SK-N-SH (cell line): ENCODE data around the gene RNFT2. TPM values are rescaled to one million over a fixed set of nuclear protein-coding genes. Genes with fewer than 3 reads are reported as not detected.

Source experiments
- CTCF ChIA-PET: fragments of 300-600, 350-600 bp; formaldehyde crosslinking; extraction: SDS; loops from one replicate; lab custom pipeline; 2021; lab: Yijun Ruan, JAX
- POLR2A ChIA-PET: fragments of 350-600 bp; sonication (Branson Sonifier 250); formaldehyde crosslinking; extraction: SDS; loops from one replicate; lab custom pipeline; 2020; ENCODE audit warnings: antibody characterized with exemption, inconsistent platforms; lab: Yijun Ruan, JAX
- DNase-seq: peaks from one replicate; pipeline ENCODE4 v3.0.0; 2012
- H2AFZ ChIP-seq: fragments of 200-600 bp; sonication (generic); 2 replicates; pipeline ENCODE4 v1.8.1; 2016; ENCODE audit warnings: antibody characterized with exemption, mild to moderate bottlenecking, low read depth
- H3F3A ChIP-seq: fragments of 200-600 bp; sonication (generic); replicated peaks from 2 replicates; pipeline ENCODE3; 2016; ENCODE audit warnings: antibody characterized with exemption, mild to moderate bottlenecking; ENCODE audit not compliant: insufficient read depth
- H3K27ac ChIP-seq, 2 experiments: fragments of 200-500 bp in 1 of 2; fragments of 200-600 bp in 1 of 2; sonication (Bioruptor generic) in 1 of 2; sonication (generic), shearing (Covaris generic) in 1 of 2; 2 replicates each; pipeline versions ENCODE4 v1.5.1 to v1.6.1; 2014 to 2016; ENCODE audit warnings: low read depth in 2 of 2, inconsistent platforms in 1 of 2, low read length in 1 of 2, mild to moderate bottlenecking in 1 of 2, mixed read lengths in 1 of 2
- H3K27me3 ChIP-seq: fragments of 200-600 bp; sonication (generic), shearing (Covaris generic); 2 replicates; pipeline ENCODE4 v1.6.1; 2016; ENCODE audit warnings: mixed run types; ENCODE audit not compliant: insufficient read depth
- H3K36me3 ChIP-seq, 2 experiments: fragments of 200-500 bp in 1 of 2; fragments of 200-600 bp in 1 of 2; sonication (Bioruptor generic) in 1 of 2; sonication (generic) in 1 of 2; replicated peaks in 1 of 2; 2 replicates each; pipeline versions ENCODE3 to v1.5.1; 2014 to 2016; ENCODE audit warnings: low read length in 1 of 2, mild to moderate bottlenecking in 1 of 2; ENCODE audit not compliant: insufficient read depth in 2 of 2, control insufficient read depth in 1 of 2
- H3K4me1 ChIP-seq, 2 experiments: fragments of 200-500 bp in 1 of 2; fragments of 200-600 bp in 1 of 2; sonication (Bioruptor generic) in 1 of 2; sonication (generic), shearing (Covaris generic) in 1 of 2; 2 replicates each; pipeline versions ENCODE4 v1.5.1 to v1.6.1; 2014 to 2016; ENCODE audit warnings: low read depth in 1 of 2, low read length in 1 of 2, mixed run types in 1 of 2; ENCODE audit not compliant: insufficient read depth in 2 of 2, control insufficient read depth in 1 of 2
- H3K4me2 ChIP-seq: fragments of 200-600 bp; sonication (generic), shearing (Covaris generic); 2 replicates; pipeline ENCODE4 v1.6.1; 2017; ENCODE audit warnings: mixed run types
- H3K4me3 ChIP-seq, 2 experiments: fragments of 200-500 bp in 1 of 2; fragments of 200-600 bp in 1 of 2; sonication (Bioruptor generic) in 1 of 2; sonication (generic), shearing (Covaris generic) in 1 of 2; 2 replicates each; pipeline versions ENCODE4 v1.5.1 to v1.8.1; 2014 to 2016; ENCODE audit warnings: low read depth in 2 of 2, inconsistent platforms in 1 of 2, low read length in 1 of 2, mild to moderate bottlenecking in 1 of 2, mixed read lengths in 1 of 2, moderate library complexity in 1 of 2
- H3K79me2 ChIP-seq: fragments of 200-600 bp; sonication (generic); 2 replicates; pipeline ENCODE4 v1.8.1; 2017; ENCODE audit warnings: mild to moderate bottlenecking; ENCODE audit not compliant: insufficient read depth
- H3K9ac ChIP-seq: fragments of 200-600 bp; sonication (generic); 2 replicates; pipeline ENCODE4 v1.6.1; 2017; ENCODE audit warnings: mixed run types
- H3K9me2 ChIP-seq: fragments of 200-600 bp; sonication (generic); 2 replicates; pipeline ENCODE4 v1.6.1; 2017; ENCODE audit warnings: mixed run types
- H3K9me3 ChIP-seq: fragments of 200-600 bp; sonication (generic); 2 replicates; pipeline ENCODE4 v1.6.1; 2017; ENCODE audit warnings: mixed run types, mild to moderate bottlenecking, moderate library complexity
- H4K20me1 ChIP-seq: fragments of 200-600 bp; sonication (generic); 2 replicates; pipeline ENCODE4 v1.6.1; 2017; ENCODE audit warnings: mild to moderate bottlenecking, mixed run types; ENCODE audit not compliant: insufficient read depth
- EP300 ChIP-seq, 2 experiments: IDR thresholded peaks; 2 replicates each; pipeline versions ENCODE4 v1.4.0 to v1.6.1; 2012; ENCODE audit warnings: borderline replicate concordance in 1 of 2, low read depth in 1 of 2, low read length in 1 of 2
- FOSL2 ChIP-seq: IDR thresholded peaks from 2 replicates; pipeline ENCODE4 v1.4.0; 2012; ENCODE audit warnings: low read depth, mild to moderate bottlenecking, moderate library complexity, borderline replicate concordance
- FOXJ3 ChIP-seq: sonication (generic); formaldehyde crosslinking; IDR thresholded peaks from 2 replicates; pipeline ENCODE4 v1.5.1; 2020; ENCODE audit warnings: mild to moderate bottlenecking, missing genetic modification reagents
- GABPA ChIP-seq: IDR thresholded peaks from 2 replicates; pipeline ENCODE4 v1.4.0; 2012; ENCODE audit warnings: low read depth, mild to moderate bottlenecking
- JUND ChIP-seq: IDR thresholded peaks from 2 replicates; pipeline ENCODE4 v1.4.0; 2012
- MXI1 ChIP-seq: IDR thresholded peaks from 2 replicates; pipeline ENCODE4 v1.6.1; 2012; ENCODE audit warnings: mild to moderate bottlenecking, low read depth, low read length, improper control_type of control experiment
- NRF1 ChIP-seq: IDR thresholded peaks from 2 replicates; pipeline ENCODE4 v1.6.1; 2012; ENCODE audit warnings: low read depth, mild to moderate bottlenecking, low read length
- POLR2AphosphoS5 ChIP-seq: IDR thresholded peaks from 2 replicates; pipeline ENCODE4 v1.6.1; 2012; ENCODE audit warnings: low read depth, low read length
- RAD21 ChIP-seq: IDR thresholded peaks from 2 replicates; pipeline ENCODE4 v1.6.1; 2012; ENCODE audit warnings: mild to moderate bottlenecking, low read length
- RXRA ChIP-seq: IDR thresholded peaks from 2 replicates; pipeline ENCODE4 v1.4.0; 2012; ENCODE audit warnings: low read depth, mild to moderate bottlenecking, borderline replicate concordance
- SMC3 ChIP-seq: IDR thresholded peaks from 2 replicates; pipeline ENCODE4 v1.6.1; 2012; ENCODE audit warnings: low read depth, low read length, improper control_type of control experiment
- TAF1 ChIP-seq: IDR thresholded peaks from 2 replicates; pipeline ENCODE4 v1.6.1; 2012; ENCODE audit warnings: low read depth, mild to moderate bottlenecking, low read length, moderate library complexity, borderline replicate concordance
- TCF12 ChIP-seq: IDR thresholded peaks from 2 replicates; pipeline ENCODE4 v1.4.0; 2012
- TEAD4 ChIP-seq: IDR thresholded peaks from 2 replicates; pipeline ENCODE4 v1.4.0; 2012; ENCODE audit warnings: mild to moderate bottlenecking, borderline replicate concordance; ENCODE audit not compliant: insufficient read depth
- WGBS: methylation state at CpG from one replicate; pipeline ENCODE4 v1.1.6; 2017; ENCODE audit warnings: low lambda C conversion rate; 5-methylcytosine and 5-hydroxymethylcytosine counted together
- polyA plus RNA-seq, 3 experiments: library from polyadenylated mRNA; depleted of rRNA; stranded (reverse); fragments of >200 nt; gene quantifications; 2 replicates each; pipeline ENCODE4 v1.2.3, GENCODE V29; 2012
- TF ChIP-seq, protein P1 (sequence below): fragments of 150-350 bp; IDR thresholded peaks from 2 replicates; pipeline ENCODE4 v1.6.1; 2017; ENCODE audit warnings: antibody characterized with exemption, low read length, low read depth, borderline replicate concordance
- TF ChIP-seq, protein P2 (sequence below): IDR thresholded peaks from 2 replicates; pipeline ENCODE4 v1.4.0; 2012; ENCODE audit warnings: low read depth, borderline replicate concordance
- TF ChIP-seq, protein P3 (sequence below): fragments of 150-350 bp; IDR thresholded peaks from 2 replicates; pipeline ENCODE4 v1.6.1; 2016; ENCODE audit warnings: mild to moderate bottlenecking, low read depth, low read length
- TF ChIP-seq, protein P4 (sequence below): IDR thresholded peaks from 2 replicates; pipeline ENCODE4 v1.4.0; 2012; ENCODE audit warnings: low read depth, borderline replicate concordance
- TF ChIP-seq, protein P5 (sequence below): IDR thresholded peaks from 2 replicates; pipeline ENCODE4; 2012

Gene RNFT2
- polyA plus RNA-seq, 1 of the 3 experiments (the other 2 are of a cell fraction): 3.8 TPM

DNA sequence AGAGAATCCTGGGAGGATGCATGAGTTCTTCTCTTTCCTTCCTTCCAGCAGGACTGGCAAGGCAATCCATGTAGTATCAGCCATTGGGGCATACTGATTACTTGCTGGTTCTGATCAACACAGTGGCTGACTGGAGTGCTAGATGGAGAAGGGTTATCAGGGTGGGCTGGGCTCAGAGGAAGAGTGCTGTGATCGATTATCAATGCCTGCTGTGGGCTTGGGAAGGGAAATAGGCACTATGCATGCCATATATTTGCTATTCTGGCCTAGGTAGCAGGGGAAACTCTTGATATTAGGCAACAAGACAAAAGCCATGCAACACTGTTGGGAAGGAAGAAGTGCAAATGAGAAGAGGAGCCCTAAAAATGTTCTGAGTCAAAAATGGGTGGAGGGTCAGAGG, 97.4 kb downstream of the RNFT2 start:
- Histone ChIP-seq H3K9me3 (no peaks in the 10 kb centered on the region), H3K79me2 (no peaks in the 10 kb centered on the region), H2AFZ (no peak overlapping the region), H3K4me1 (no peaks in the 10 kb centered on the region), H3K27ac (no peak overlapping the region), H3K27me3 (no peaks in the 10 kb centered on the region), H3F3A (no peaks in the 10 kb centered on the region), H4K20me1 (no peaks in the 10 kb centered on the region), H3K9me2 (no peaks in the 10 kb centered on the region), H3K4me3 (no peak overlapping the region), H3K36me3 (peaks cover 0 to 7% of the 10 kb centered on the region in 2 experiments), H3K9ac (no peak overlapping the region), H3K4me2 (no peak overlapping the region)
- ChIA-PET CTCF (no interaction called here), POLR2A (no interaction called here)
- TF ChIP-seq, protein P1, sequence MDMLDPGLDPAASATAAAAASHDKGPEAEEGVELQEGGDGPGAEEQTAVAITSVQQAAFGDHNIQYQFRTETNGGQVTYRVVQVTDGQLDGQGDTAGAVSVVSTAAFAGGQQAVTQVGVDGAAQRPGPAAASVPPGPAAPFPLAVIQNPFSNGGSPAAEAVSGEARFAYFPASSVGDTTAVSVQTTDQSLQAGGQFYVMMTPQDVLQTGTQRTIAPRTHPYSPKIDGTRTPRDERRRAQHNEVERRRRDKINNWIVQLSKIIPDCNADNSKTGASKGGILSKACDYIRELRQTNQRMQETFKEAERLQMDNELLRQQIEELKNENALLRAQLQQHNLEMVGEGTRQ: no peak
- TF ChIP-seq, protein P2, sequence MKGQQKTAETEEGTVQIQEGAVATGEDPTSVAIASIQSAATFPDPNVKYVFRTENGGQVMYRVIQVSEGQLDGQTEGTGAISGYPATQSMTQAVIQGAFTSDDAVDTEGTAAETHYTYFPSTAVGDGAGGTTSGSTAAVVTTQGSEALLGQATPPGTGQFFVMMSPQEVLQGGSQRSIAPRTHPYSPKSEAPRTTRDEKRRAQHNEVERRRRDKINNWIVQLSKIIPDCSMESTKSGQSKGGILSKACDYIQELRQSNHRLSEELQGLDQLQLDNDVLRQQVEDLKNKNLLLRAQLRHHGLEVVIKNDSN: no peak
- no peak for TF ChIP-seq FOXJ3 (CRISPR knock-in tag)
- TF ChIP-seq, protein P3, sequence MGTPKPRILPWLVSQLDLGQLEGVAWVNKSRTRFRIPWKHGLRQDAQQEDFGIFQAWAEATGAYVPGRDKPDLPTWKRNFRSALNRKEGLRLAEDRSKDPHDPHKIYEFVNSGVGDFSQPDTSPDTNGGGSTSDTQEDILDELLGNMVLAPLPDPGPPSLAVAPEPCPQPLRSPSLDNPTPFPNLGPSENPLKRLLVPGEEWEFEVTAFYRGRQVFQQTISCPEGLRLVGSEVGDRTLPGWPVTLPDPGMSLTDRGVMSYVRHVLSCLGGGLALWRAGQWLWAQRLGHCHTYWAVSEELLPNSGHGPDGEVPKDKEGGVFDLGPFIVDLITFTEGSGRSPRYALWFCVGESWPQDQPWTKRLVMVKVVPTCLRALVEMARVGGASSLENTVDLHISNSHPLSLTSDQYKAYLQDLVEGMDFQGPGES: no peak
- no peak for TF ChIP-seq TEAD4
- no peak for TF ChIP-seq JUND
- no peak for TF ChIP-seq MXI1
- no peak for TF ChIP-seq POLR2AphosphoS5
- no peak for TF ChIP-seq SMC3
- no peak for TF ChIP-seq RAD21
- no peak for TF ChIP-seq NRF1
- TF ChIP-seq GABPA: no peak
- TF ChIP-seq, protein P4, sequence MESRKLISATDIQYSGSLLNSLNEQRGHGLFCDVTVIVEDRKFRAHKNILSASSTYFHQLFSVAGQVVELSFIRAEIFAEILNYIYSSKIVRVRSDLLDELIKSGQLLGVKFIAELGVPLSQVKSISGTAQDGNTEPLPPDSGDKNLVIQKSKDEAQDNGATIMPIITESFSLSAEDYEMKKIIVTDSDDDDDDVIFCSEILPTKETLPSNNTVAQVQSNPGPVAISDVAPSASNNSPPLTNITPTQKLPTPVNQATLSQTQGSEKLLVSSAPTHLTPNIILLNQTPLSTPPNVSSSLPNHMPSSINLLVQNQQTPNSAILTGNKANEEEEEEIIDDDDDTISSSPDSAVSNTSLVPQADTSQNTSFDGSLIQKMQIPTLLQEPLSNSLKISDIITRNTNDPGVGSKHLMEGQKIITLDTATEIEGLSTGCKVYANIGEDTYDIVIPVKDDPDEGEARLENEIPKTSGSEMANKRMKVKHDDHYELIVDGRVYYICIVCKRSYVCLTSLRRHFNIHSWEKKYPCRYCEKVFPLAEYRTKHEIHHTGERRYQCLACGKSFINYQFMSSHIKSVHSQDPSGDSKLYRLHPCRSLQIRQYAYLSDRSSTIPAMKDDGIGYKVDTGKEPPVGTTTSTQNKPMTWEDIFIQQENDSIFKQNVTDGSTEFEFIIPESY: no peak
- no peak for TF ChIP-seq FOSL2
- TF ChIP-seq, protein P5, sequence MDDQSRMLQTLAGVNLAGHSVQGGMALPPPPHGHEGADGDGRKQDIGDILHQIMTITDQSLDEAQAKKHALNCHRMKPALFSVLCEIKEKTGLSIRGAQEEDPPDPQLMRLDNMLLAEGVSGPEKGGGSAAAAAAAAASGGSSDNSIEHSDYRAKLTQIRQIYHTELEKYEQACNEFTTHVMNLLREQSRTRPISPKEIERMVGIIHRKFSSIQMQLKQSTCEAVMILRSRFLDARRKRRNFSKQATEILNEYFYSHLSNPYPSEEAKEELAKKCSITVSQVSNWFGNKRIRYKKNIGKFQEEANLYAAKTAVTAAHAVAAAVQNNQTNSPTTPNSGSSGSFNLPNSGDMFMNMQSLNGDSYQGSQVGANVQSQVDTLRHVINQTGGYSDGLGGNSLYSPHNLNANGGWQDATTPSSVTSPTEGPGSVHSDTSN: no peak
- TF ChIP-seq TCF12: no peak
- no peak for TF ChIP-seq EP300 (IDR thresholded peaks at IDR 0.05; ENCODE audit: borderline replicate concordance in 1 of 2, low read depth in 1 of 2, low read length in 1 of 2)
- TF ChIP-seq RXRA: no peak
- TF ChIP-seq TAF1: no peak
- DNase-seq: no peak
- WGBS: 47% methylated on average over 1 of the region's 1 CpG
